ENCODE results near the gene MANBA. TPM values are rescaled to one million over a fixed set of nuclear protein-coding genes. Genes with fewer than 3 reads are reported as not detected.
A peak's percentile ranks its signal among the peaks of the same experiment; 100 is the strongest.

The MANBA gene
- polyA plus RNA-seq, 3 donors, result 80.8 to 94.4 (median 88.7) TPM

DNA sequence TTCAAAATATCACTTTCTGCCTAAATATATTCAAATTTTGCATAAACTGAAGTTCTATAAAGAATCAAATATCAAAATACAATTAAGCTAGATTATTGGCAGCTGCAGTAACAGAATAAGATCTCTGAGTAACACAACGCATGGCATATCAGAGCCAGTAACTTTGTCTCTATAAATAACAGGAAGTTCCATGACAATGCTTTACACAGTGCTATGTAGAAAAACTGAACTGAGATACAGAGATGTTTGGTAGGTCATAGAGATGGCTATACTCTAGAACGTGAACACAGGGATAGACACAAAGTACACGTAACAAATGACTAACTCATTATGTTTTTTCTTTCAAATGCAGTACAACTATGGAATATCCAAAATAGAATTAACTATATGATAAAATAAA is 48.4 kb upstream of the MANBA start:
- Histone ChIP-seq H2AFZ (ENCODE audit: insufficient read depth, low read depth, low read length, poor library complexity, severe bottlenecking) (no peak overlapping the region), H3K27me3 (ENCODE audit: control insufficient read depth in 2 of 2, insufficient read depth in 2 of 2, low read length in 2 of 2) (no peaks in the 10 kb centered on the region), H3K9ac (ENCODE audit: insufficient read depth, low read length, poor library complexity, severe bottlenecking) (no peak overlapping the region), H3K4me3 (replicated peaks in 1 of 3; ENCODE audit: low read depth in 2 of 3, low read length in 3 of 3) (no peak overlapping the region), H3K79me2 (ENCODE audit: insufficient read depth, low read length) (peaks cover 100% of the 10 kb centered on the region), H3K27ac (ENCODE audit: low read depth in 1 of 2, low read length in 2 of 2) (peak overlapping the region in 1 of 2 donors; percentile 38), H3K9me3 (replicated peaks in 1 of 2; ENCODE audit: control insufficient read depth in 1 of 2, insufficient read depth in 1 of 2, low read length in 2 of 2) (no peaks in the 10 kb centered on the region), H3K36me3 (replicated peaks in 1 of 2; ENCODE audit: control insufficient read depth in 1 of 2, insufficient read depth in 2 of 2, low read length in 2 of 2) (peaks cover 52 to 95% of the 10 kb centered on the region in 2 donors), H3K4me2 (replicated peaks; ENCODE audit: extremely low read depth, low read length, poor library complexity, severe bottlenecking) (no peak overlapping the region), H3K4me1 (ENCODE audit: control insufficient read depth in 1 of 2, insufficient read depth in 2 of 2, low read length in 2 of 2) (no peaks in the 10 kb centered on the region), H4K20me1 (ENCODE audit: insufficient read depth, low read length) (peaks cover 100% of the 10 kb centered on the region)
- Mint-ChIP-seq H3K4me3 (no peak overlapping the region), H3K4me1 (peaks cover 21% of the 10 kb centered on the region), H3K27ac (peak overlapping the region in 3 of 7 donors; percentile 27 to 56 (median 41)), H3K27me3 (ENCODE audit: low read depth in 3 of 3) (peaks cover 0 to 2% (median 0%) of the 10 kb centered on the region in 3 donors), H3K36me3 (peaks cover 60 to 87% of the 10 kb centered on the region in 2 donors), H3K9me3 (no peaks in the 10 kb centered on the region)
- intact Hi-C loops (cut with micrococcal nuclease), result loop anchor here in 1 of 2 donors (10.0 kb wide), 1 partner anchor 64 kb away; no protein-coding TSS in a partner anchor
- peak in 2 of 3 donors; percentile 40 to 44 for DNase-seq
- TF ChIP-seq, protein P1, sequence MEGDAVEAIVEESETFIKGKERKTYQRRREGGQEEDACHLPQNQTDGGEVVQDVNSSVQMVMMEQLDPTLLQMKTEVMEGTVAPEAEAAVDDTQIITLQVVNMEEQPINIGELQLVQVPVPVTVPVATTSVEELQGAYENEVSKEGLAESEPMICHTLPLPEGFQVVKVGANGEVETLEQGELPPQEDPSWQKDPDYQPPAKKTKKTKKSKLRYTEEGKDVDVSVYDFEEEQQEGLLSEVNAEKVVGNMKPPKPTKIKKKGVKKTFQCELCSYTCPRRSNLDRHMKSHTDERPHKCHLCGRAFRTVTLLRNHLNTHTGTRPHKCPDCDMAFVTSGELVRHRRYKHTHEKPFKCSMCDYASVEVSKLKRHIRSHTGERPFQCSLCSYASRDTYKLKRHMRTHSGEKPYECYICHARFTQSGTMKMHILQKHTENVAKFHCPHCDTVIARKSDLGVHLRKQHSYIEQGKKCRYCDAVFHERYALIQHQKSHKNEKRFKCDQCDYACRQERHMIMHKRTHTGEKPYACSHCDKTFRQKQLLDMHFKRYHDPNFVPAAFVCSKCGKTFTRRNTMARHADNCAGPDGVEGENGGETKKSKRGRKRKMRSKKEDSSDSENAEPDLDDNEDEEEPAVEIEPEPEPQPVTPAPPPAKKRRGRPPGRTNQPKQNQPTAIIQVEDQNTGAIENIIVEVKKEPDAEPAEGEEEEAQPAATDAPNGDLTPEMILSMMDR (IDR thresholded peaks at IDR 0.05), result no peak
- no CpG with 5 or more reads among the region's 3 CpGs for WGBS (ENCODE audit: insufficient coverage)

DNA sequence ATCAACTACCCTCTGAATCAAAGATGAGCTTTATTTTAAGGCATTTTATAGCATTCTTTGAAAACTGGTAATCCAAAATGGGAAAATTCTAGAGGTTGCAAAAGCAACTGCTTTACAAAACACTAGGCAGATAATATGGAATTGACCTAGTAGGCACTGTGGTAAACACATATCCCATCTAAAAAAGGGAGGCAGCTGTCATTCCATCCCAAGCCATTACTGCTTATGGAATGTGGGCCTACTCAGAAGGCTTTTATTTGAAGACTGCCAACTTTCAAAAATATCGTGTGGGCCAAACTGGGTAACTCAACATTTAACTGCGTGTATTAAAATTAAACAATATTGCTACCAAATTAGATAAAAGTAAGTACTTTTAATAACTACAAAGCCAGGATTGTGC is 47.2 kb upstream of the MANBA start:
- H3K9me3 ChIP-seq (replicated peaks in 1 of 2; ENCODE audit: control insufficient read depth in 1 of 2, insufficient read depth in 1 of 2, low read length in 2 of 2), result no peaks in the 10 kb centered on the region
- H2AFZ ChIP-seq (ENCODE audit: insufficient read depth, low read depth, low read length, poor library complexity, severe bottlenecking), result no peak overlapping the region
- intact Hi-C loops (cut with micrococcal nuclease), result loop anchor here in 1 of 2 donors (10.0 kb wide), 1 partner anchor 63 kb away; no protein-coding TSS in a partner anchor
- H3K9ac ChIP-seq (ENCODE audit: insufficient read depth, low read length, poor library complexity, severe bottlenecking), result no peak overlapping the region
- H3K27me3 Mint-ChIP-seq (ENCODE audit: low read depth in 3 of 3), result peaks cover 0 to 2% (median 0%) of the 10 kb centered on the region in 3 donors
- H3K4me1 ChIP-seq (ENCODE audit: control insufficient read depth in 1 of 2, insufficient read depth in 2 of 2, low read length in 2 of 2), result no peaks in the 10 kb centered on the region
- H3K79me2 ChIP-seq (ENCODE audit: insufficient read depth, low read length), result peaks cover 100% of the 10 kb centered on the region
- DNase-seq, result no peak
- peaks cover 58 to 89% of the 10 kb centered on the region in 2 donors for H3K36me3 Mint-ChIP-seq
- H3K9me3 Mint-ChIP-seq, result no peaks in the 10 kb centered on the region
- no peak overlapping the region for H3K4me2 ChIP-seq (replicated peaks; ENCODE audit: extremely low read depth, low read length, poor library complexity, severe bottlenecking)
- H3K27ac ChIP-seq (ENCODE audit: low read depth in 1 of 2, low read length in 2 of 2), result no peak overlapping the region
- no peak overlapping the region for H3K27ac Mint-ChIP-seq
- peaks cover 100% of the 10 kb centered on the region for H4K20me1 ChIP-seq (ENCODE audit: insufficient read depth, low read length)
- TF ChIP-seq, protein P1 (IDR thresholded peaks at IDR 0.05), result no peak
- WGBS (ENCODE audit: insufficient coverage), result no CpG with 5 or more reads among the region's 2 CpGs
- peaks cover 16% of the 10 kb centered on the region for H3K4me1 Mint-ChIP-seq
- peaks cover 55 to 96% of the 10 kb centered on the region in 2 donors for H3K36me3 ChIP-seq (replicated peaks in 1 of 2; ENCODE audit: control insufficient read depth in 1 of 2, insufficient read depth in 2 of 2, low read length in 2 of 2)
- no peaks in the 10 kb centered on the region for H3K27me3 ChIP-seq (ENCODE audit: control insufficient read depth in 2 of 2, insufficient read depth in 2 of 2, low read length in 2 of 2)
- no peak overlapping the region for H3K4me3 Mint-ChIP-seq
- no peak overlapping the region for H3K4me3 ChIP-seq (replicated peaks in 1 of 3; ENCODE audit: low read depth in 2 of 3, low read length in 3 of 3)
